Spleen (tissue), 11 donors: ENCODE results near the gene MYCBP. TPM values are rescaled to one million over a fixed set of nuclear protein-coding genes. Genes with fewer than 3 reads are reported as not detected.

Experiments
- DNase-seq: peaks from one replicate; pipeline ENCODE4 v3.0.0-alpha.2; 2020
- H3K27ac ChIP-seq, 8 donors: fragments of 200-600 bp; sonication (generic) in 7 of 8; 1 replicate in 4 of 8; 2 replicates in 4 of 8; pipeline versions ENCODE4 v1.5.0 to v1.8.0; 2016 to 2021; ENCODE audit warnings: inconsistent platforms in 4 of 8, mild to moderate bottlenecking in 4 of 8, moderate library complexity in 1 of 8
- H3K27me3 ChIP-seq, 7 donors: fragments of 200-600 bp; sonication (generic) in 6 of 7; replicated peaks in 1 of 7; 1 replicate in 4 of 7; 2 replicates in 3 of 7; pipeline versions ENCODE4 v1.5.0 to v1.8.0; 2016 to 2021; ENCODE audit warnings: inconsistent platforms in 3 of 7, mild to moderate bottlenecking in 1 of 7
- H3K36me3 ChIP-seq, 6 donors: fragments of 200-600 bp; sonication (generic) in 5 of 6; 1 replicate in 4 of 6; 2 replicates in 2 of 6; pipeline versions ENCODE4 v1.5.0 to v1.8.0; 2016 to 2021; ENCODE audit warnings: inconsistent platforms in 2 of 6
- H3K4me1 ChIP-seq, 6 donors: fragments of 200-600 bp; sonication (generic) in 5 of 6; 1 replicate in 3 of 6; 2 replicates in 3 of 6; pipeline versions ENCODE4 v1.5.0 to v1.8.0; 2016 to 2021; ENCODE audit warnings: inconsistent platforms in 3 of 6
- H3K4me3 ChIP-seq, 8 donors: fragments of 200-600 bp; sonication (generic) in 7 of 8; 1 replicate in 4 of 8; 2 replicates in 4 of 8; pipeline versions ENCODE4 v1.5.0 to v1.8.0; 2016 to 2021; ENCODE audit warnings: inconsistent platforms in 4 of 8, mild to moderate bottlenecking in 4 of 8, moderate library complexity in 2 of 8
- H3K9me3 ChIP-seq, 8 donors: fragments of 200-600 bp; sonication (generic) in 7 of 8; 1 replicate in 4 of 8; 2 replicates in 4 of 8; pipeline versions ENCODE4 v1.5.0 to v1.8.0; 2016 to 2021; ENCODE audit warnings: inconsistent platforms in 4 of 8
- POLR2A ChIP-seq, 3 donors: fragments of 450-650 bp; IDR thresholded peaks; one replicate each; pipeline ENCODE4 v1.5.1; 2017; ENCODE audit warnings: antibody characterized with exemption in 3 of 3, mild to moderate bottlenecking in 1 of 3
- POLR2AphosphoS5 ChIP-seq, 3 donors: sonication (generic); formaldehyde crosslinking; IDR thresholded peaks; one replicate each; pipeline ENCODE4 v1.5.1; 2017; ENCODE audit warnings: antibody characterized with exemption in 3 of 3
- WGBS, 5 donors: extraction: QIAGEN DNeasy Blood & Tissue Kit in 3 of 5; methylation state at CpG; one replicate each; pipeline versions ENCODE4 v1.1.5 to v1.1.7; 2013 to 2018; 5-methylcytosine and 5-hydroxymethylcytosine counted together
- intact Hi-C: fragments of 100-400 bp; cut with DNase I; formaldehyde crosslinking; loops from one replicate; pipeline ENCODE4 v1.15.0; 2023; ENCODE audit warnings: low total_unique reads
- polyA plus RNA-seq, 3 donors: library from polyadenylated mRNA; stranded (reverse); fragments of 200-250 nt; gene quantifications; one replicate each; pipeline ENCODE4 v1.2.1, GENCODE V29; 2013
- total RNA-seq, 7 donors: library from RNA; depleted of rRNA in 3 of 7; stranded (reverse); fragments of >200 nt in 3 of 7; fragmentation: NEBNext Ultra II Directional in 4 of 7; extraction: Animal tissue kit (Norgen Biotek cat#: 25700) in 4 of 7; gene quantifications; one replicate each; pipeline versions ENCODE4 v1.1.0 to v1.2.1, GENCODE V29; 2016 to 2021
- TF ChIP-seq, protein P1 (sequence below), 11 experiments: fragments of 200-600 bp in 7 of 11; fragments of 450-650 bp in 4 of 11; sonication (generic) in 4 of 11; IDR thresholded peaks in 8 of 11; conservative IDR thresholded peaks in 3 of 11; 1 replicate in 7 of 11; 2 replicates in 4 of 11; pipeline versions ENCODE4 v1.4.0 to v1.8.0; 2016 to 2021; ENCODE audit warnings: antibody characterized with exemption in 11 of 11, inconsistent platforms in 4 of 11, mild to moderate bottlenecking in 1 of 11
- donor health status: healthy with polysubstance abuse.
- donor health status: DM: no; HTN: no; CAD: no; lungs with moderate emphysema.
- donor health status: DM: no; HTN: no; CAD: no.
- donor health status: Bipolar disorder and iron deficiency.
- donor health status: healthy.
- donor health status: DM: no; HTN: no; CAD: no.
- donor health status: DM: yes; HTN: yes; CAD: no.

Gene MYCBP
- total and polyA plus RNA-seq, 10 donors = 8.1 to 20.9 (median 12.8) TPM

DNA sequence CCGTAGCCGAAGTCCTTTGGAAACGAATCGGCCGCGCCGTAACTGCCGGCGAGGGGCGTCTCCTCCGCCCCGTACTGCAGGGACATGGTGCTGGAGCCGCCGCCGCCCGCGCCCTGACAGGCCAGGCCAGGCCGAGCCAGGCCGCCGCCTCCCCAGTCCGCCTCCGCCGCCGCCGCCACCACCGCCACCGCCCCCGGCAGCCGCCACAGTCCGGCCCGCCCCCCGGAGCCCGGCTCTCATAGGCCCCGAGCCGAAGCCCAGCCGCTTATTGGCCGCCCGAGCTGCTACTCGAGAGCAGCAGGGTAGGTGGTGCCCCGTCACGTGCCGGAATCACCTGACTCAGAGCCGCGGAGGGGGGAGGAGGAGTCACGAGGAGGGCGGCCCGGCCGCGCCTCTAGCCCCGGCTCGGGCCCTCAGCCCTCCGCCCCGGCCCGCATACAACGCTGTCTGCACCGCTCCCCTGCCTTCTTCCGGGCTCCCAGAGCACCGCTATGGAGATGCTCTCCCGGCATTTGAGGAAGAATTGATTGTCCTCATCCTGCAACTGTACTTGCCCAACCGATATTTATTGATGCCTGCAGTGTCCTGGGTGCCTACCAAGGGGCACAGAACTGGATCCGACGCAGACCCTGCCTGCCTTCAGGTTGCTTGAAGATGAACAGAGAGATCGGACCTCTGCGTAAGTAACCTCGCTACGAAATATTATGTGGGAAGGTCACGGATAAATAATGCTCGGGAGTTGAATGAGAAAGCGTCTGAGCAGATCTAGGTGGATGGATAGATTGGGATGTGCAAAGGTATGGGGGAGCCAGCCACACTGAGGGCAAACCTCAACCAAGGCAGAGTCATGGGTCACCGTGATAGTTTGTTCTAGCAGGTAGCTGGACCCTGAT lies 13.3 kb downstream of the MYCBP start, which contains the start of gene RRAGC:
RRAGC (minus strand) TSS at position 212 of the 893 bp plus-strand sequence; CDS start at position 86, 126 bp downstream.
- Histone ChIP-seq H3K27me3 (no peaks in the 10 kb centered on the region), H3K36me3 (peaks cover 0 to 43% (median 16%) of the 10 kb centered on the region in 6 donors), H3K4me3 (peak within 1 kb of the TSS; percentile 90 to 99 (median 97)), H3K27ac (peak within 1 kb of the TSS; percentile 70 to 95 (median 89)), H3K4me1 (peaks cover 14 to 86% (median 51%) of the 10 kb centered on the region in 6 donors), H3K9me3 (no peaks in the 10 kb centered on the region)
- WGBS, 5 donors = 0 to 1% (median 1%) methylated on average over 22 to 70 of the region's 70 CpGs
- intact Hi-C loops = no loop called here
- peak; percentile 100 for DNase-seq
- TF ChIP-seq POLR2A (IDR thresholded peaks at IDR 0.05) (peak in 1 of 3 donors; percentile 14), POLR2AphosphoS5 (IDR thresholded peaks at IDR 0.05) (peak; percentile 79 to 90 (median 88))
- TF ChIP-seq, protein P1, sequence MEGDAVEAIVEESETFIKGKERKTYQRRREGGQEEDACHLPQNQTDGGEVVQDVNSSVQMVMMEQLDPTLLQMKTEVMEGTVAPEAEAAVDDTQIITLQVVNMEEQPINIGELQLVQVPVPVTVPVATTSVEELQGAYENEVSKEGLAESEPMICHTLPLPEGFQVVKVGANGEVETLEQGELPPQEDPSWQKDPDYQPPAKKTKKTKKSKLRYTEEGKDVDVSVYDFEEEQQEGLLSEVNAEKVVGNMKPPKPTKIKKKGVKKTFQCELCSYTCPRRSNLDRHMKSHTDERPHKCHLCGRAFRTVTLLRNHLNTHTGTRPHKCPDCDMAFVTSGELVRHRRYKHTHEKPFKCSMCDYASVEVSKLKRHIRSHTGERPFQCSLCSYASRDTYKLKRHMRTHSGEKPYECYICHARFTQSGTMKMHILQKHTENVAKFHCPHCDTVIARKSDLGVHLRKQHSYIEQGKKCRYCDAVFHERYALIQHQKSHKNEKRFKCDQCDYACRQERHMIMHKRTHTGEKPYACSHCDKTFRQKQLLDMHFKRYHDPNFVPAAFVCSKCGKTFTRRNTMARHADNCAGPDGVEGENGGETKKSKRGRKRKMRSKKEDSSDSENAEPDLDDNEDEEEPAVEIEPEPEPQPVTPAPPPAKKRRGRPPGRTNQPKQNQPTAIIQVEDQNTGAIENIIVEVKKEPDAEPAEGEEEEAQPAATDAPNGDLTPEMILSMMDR (IDR thresholded peaks at IDR 0.05 in 8 of 11, conservative IDR thresholded peaks at IDR 0.05 in 3 of 11) = peak in 2 of 11 experiments; percentile 9 to 19

DNA sequence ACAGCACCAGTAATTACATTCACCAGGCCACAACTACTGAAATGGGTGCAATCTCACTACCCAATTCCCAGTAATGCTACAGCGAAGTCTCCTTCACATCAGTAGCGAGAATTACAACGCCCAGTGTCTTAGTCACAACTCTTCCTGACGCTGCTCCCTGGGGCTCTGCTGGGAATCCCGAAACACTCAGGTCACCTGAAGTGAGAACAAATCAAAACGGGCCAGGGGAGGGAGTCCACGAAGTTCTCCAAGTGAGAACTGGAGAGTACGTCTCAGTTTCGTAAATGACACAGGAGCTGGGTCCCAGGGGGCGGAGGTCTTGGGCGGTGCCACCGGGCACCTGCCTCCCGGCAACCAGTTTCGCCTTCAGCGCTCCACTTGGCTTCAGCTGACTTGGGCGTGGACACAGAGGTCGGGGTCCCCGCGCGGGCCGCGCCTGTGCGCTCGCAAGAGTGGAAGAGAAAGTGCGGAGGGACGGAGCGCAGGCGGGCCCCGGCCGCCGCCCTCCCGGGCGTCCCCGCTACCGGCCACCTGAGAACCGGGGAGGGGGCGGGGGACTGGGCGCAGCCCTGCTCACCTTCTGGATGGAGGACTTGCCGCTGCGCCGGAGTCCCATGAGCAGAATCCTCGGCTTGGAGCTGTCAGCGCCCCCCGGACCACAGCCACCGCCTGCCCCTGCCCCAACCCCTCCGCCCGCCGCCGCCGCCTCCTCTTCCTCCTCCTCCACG lies 14.2 kb downstream of the MYCBP start:
- WGBS, 5 donors = 0 to 3% (median 1%) methylated on average over 16 to 51 of the region's 51 CpGs
- intact Hi-C loops = no loop called here

DNA sequence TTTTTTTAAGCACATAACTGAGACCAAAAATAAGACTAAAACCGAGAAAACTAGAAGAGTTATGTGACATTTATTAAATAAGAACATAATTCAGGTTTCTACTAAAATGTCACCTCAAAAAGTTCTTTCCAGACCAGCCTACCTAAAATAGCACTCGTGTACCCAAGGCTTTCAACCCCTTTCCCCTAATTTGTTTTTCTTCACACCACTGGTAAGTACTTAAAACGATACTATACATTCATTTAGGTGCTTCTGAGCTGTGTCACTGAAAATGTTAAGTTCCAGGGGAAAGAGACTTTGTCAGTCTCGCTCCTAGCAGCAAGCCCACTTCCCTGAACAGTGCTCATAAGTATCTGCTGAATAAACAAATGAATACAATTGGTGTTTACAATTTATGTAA lies 20.4 kb downstream of the MYCBP start:
- no peaks in the 10 kb centered on the region for H3K9me3 ChIP-seq
- intact Hi-C loops = no loop called here
- no peak for TF ChIP-seq POLR2A (IDR thresholded peaks at IDR 0.05)
- TF ChIP-seq, protein P1 (IDR thresholded peaks at IDR 0.05 in 8 of 11, conservative IDR thresholded peaks at IDR 0.05 in 3 of 11) = no peak
- no peak for TF ChIP-seq POLR2AphosphoS5 (IDR thresholded peaks at IDR 0.05)
- H3K4me1 ChIP-seq = peaks cover 9 to 80% (median 29%) of the 10 kb centered on the region in 6 donors
- H3K36me3 ChIP-seq = peaks cover 8 to 94% (median 55%) of the 10 kb centered on the region in 6 donors
- 65 to 81% (median 76%) methylated on average over 4 of the region's 4 CpGs for WGBS, 5 donors
- no peak overlapping the region for H3K4me3 ChIP-seq
- H3K27ac ChIP-seq = no peak overlapping the region
- no peaks in the 10 kb centered on the region for H3K27me3 ChIP-seq
- no peak for DNase-seq

More for the DNA sequence above, 14.2 kb downstream of the MYCBP start:
- H3K27ac ChIP-seq = peak overlapping the region; percentile 70 to 95 (median 89)
- H3K9me3 ChIP-seq = no peaks in the 10 kb centered on the region
- H3K27me3 ChIP-seq = no peaks in the 10 kb centered on the region
- peaks cover 14 to 90% (median 50%) of the 10 kb centered on the region in 6 donors for H3K4me1 ChIP-seq
- H3K4me3 ChIP-seq = peak overlapping the region; percentile 90 to 99 (median 97)
- peak; percentile 93 for DNase-seq
- H3K36me3 ChIP-seq = peaks cover 3 to 44% (median 23%) of the 10 kb centered on the region in 6 donors
- TF ChIP-seq POLR2A (IDR thresholded peaks at IDR 0.05) (no peak), POLR2AphosphoS5 (IDR thresholded peaks at IDR 0.05) (peak in 2 of 3 donors; percentile 40 to 41)
- TF ChIP-seq, protein P1 (IDR thresholded peaks at IDR 0.05 in 8 of 11, conservative IDR thresholded peaks at IDR 0.05 in 3 of 11) = no peak
